Transverse colon (tissue), 4 donors: ENCODE measurements around the gene PRTFDC1.

Source experiments
- EP300 ChIP-seq: sonication (generic); formaldehyde crosslinking; IDR thresholded peaks from one replicate; pipeline ENCODE4 v1.6.1; 2017; ENCODE audit warnings: antibody characterized with exemption, low read depth
- POLR2A ChIP-seq: fragments of 450-650 bp; IDR thresholded peaks from one replicate; pipeline ENCODE4 v1.6.1; 2016; ENCODE audit warnings: antibody characterized with exemption, mild to moderate bottlenecking, moderate library complexity
- POLR2AphosphoS5 ChIP-seq, 3 donors: sonication (generic); formaldehyde crosslinking; IDR thresholded peaks; one replicate each; pipeline ENCODE4 v1.6.1; 2016; ENCODE audit warnings: antibody characterized with exemption in 3 of 3
- TF ChIP-seq, protein P1 (sequence below), 5 experiments: fragments of 200-600 bp in 3 of 5; fragments of 450-650 bp in 2 of 5; sonication (generic) in 3 of 5; IDR thresholded peaks; 1 replicate in 2 of 5; 2 replicates in 3 of 5; pipeline ENCODE4 v1.5.1; 2016 to 2017; ENCODE audit warnings: antibody characterized with exemption in 5 of 5, inconsistent platforms in 3 of 5, mild to moderate bottlenecking in 2 of 5, moderate library complexity in 1 of 5

DNA sequence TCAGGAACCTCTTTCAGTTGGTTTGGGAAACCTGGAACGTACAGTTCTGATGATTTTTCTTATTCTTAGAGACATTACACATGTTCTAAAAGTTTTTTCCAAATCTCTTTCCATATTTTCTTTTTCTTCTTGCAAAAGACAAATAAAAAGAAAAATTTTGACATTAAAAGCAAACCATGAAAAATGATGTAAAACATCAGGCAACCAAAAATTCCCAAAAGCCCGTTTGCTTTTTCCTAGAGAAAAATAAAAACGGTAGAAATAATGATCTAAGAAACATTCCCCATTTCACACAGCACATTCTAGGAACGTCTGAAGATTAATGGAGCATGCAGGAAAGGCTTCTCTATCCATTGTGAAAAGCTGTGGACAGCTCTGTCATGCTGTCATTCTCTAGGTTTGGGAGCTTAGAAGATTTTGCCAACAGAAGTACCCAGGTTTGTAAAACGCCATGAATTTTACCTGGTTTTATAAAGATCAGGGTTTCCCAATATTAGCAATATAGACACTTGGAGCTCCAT lies 11.2 kb upstream of the PRTFDC1 start:
- TF ChIP-seq EP300 (no peak), POLR2A (no peak), POLR2AphosphoS5 (IDR thresholded peaks at IDR 0.05) (no peak)
- TF ChIP-seq, protein P1, sequence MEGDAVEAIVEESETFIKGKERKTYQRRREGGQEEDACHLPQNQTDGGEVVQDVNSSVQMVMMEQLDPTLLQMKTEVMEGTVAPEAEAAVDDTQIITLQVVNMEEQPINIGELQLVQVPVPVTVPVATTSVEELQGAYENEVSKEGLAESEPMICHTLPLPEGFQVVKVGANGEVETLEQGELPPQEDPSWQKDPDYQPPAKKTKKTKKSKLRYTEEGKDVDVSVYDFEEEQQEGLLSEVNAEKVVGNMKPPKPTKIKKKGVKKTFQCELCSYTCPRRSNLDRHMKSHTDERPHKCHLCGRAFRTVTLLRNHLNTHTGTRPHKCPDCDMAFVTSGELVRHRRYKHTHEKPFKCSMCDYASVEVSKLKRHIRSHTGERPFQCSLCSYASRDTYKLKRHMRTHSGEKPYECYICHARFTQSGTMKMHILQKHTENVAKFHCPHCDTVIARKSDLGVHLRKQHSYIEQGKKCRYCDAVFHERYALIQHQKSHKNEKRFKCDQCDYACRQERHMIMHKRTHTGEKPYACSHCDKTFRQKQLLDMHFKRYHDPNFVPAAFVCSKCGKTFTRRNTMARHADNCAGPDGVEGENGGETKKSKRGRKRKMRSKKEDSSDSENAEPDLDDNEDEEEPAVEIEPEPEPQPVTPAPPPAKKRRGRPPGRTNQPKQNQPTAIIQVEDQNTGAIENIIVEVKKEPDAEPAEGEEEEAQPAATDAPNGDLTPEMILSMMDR (IDR thresholded peaks at IDR 0.05): no peak
